Ascending aorta (tissue), 2 donors: ENCODE measurements around the gene AFF3. TPM values are rescaled to one million over a fixed set of nuclear protein-coding genes. Genes with fewer than 3 reads are reported as not detected.

Experiments
- DNase-seq, 2 donors: peaks; one replicate each; pipeline ENCODE4 v3.0.0-alpha.2; 2019; ENCODE audit warnings: low spot score in 2 of 2
- H3K27ac ChIP-seq, 2 donors: fragments of 200-600 bp; sonication (generic); one replicate each; pipeline ENCODE4 v1.5.1; 2016 to 2017; ENCODE audit warnings: mild to moderate bottlenecking in 1 of 2
- H3K27me3 ChIP-seq: fragments of 200-600 bp; sonication (generic); one replicate; pipeline ENCODE4 v1.5.1; 2017
- H3K36me3 ChIP-seq, 2 donors: fragments of 200-600 bp; sonication (generic); one replicate each; pipeline ENCODE4 v1.5.1; 2016
- H3K4me1 ChIP-seq, 2 donors: fragments of 200-600 bp; sonication (generic); one replicate each; pipeline ENCODE4 v1.5.1; 2016 to 2017; ENCODE audit warnings: mild to moderate bottlenecking in 1 of 2
- H3K4me3 ChIP-seq, 2 donors: fragments of 200-600 bp; sonication (generic); one replicate each; pipeline ENCODE4 v1.5.1; 2016 to 2017; ENCODE audit warnings: mild to moderate bottlenecking in 1 of 2
- H3K9me3 ChIP-seq, 2 donors: fragments of 200-600 bp; sonication (generic); one replicate each; pipeline ENCODE4 v1.5.1; 2016
- CTCF ChIP-seq, 3 experiments: fragments of 200-600 bp in 2 of 3; fragments of 450-650 bp in 1 of 3; sonication (generic) in 2 of 3; IDR thresholded peaks; one replicate each; pipeline ENCODE4 v1.5.1; 2016 to 2019; ENCODE audit warnings: antibody characterized with exemption in 3 of 3, mild to moderate bottlenecking in 1 of 3, moderate library complexity in 1 of 3
- intact Hi-C: fragments of 100-400 bp; cut with DNase I; formaldehyde crosslinking; loops from one replicate; pipeline ENCODE4 v1.15.1; 2023
- total RNA-seq: library from RNA; depleted of rRNA; stranded (reverse); fragments of >200 nt; gene quantifications from one replicate; pipeline ENCODE4 v1.1.0, GENCODE V29; 2016

The AFF3 gene
- total RNA-seq, 1 donor from 2014 or later: 7.1 TPM

DNA sequence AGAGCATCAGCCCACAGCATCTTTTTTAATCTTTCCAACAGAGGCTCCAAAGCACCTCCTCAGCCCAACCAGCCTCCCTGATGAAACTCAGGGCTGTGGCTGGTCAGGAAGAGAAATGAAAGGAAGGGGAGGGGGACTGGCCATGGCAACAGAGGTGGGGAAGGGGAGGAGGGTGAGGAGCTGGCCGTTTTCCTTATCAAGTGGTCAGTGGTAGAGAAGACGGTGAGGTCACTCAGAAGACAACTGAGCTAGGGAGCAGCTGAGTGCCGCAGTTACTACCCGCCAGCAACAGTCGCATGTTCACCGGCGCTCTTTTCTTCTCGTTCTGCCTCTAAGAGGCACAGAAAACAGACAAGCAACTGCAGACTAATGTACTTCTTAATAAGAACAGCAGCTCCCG lies 97.4 kb downstream of the AFF3 start:
- intact Hi-C loops: no loop called here
- Histone ChIP-seq H3K4me1 (no peaks in the 10 kb centered on the region), H3K27ac (no peak overlapping the region), H3K9me3 (no peaks in the 10 kb centered on the region), H3K36me3 (no peaks in the 10 kb centered on the region), H3K27me3 (no peaks in the 10 kb centered on the region), H3K4me3 (no peak overlapping the region)
- no peak for DNase-seq
- TF ChIP-seq CTCF (IDR thresholded peaks at IDR 0.05): no peak

DNA sequence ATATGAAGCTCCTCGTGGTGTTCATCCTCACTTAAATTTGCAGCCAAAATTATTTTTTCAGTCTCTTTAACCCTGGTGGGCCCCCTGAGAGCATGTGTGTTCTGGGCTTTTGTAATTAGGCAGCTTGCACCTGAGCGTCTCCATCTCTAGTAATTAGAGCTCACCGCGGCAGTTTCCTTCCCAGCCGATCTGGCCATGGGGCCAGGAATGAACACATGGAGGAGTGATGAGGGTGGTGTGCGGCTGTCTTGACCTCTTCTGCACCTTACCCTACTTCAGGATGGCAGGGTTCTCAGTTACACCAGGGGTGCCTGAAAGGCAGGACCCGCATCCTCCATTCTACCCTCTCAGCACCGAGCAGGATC lies 98.5 kb downstream of the AFF3 start:
- no peaks in the 10 kb centered on the region for H3K27me3 ChIP-seq
- no peak overlapping the region for H3K27ac ChIP-seq
- no peaks in the 10 kb centered on the region for H3K36me3 ChIP-seq
- intact Hi-C loops: no loop called here
- H3K9me3 ChIP-seq: no peaks in the 10 kb centered on the region
- H3K4me1 ChIP-seq: no peaks in the 10 kb centered on the region
- H3K4me3 ChIP-seq: no peak overlapping the region
- no peak for DNase-seq
- TF ChIP-seq CTCF (IDR thresholded peaks at IDR 0.05): no peak

DNA sequence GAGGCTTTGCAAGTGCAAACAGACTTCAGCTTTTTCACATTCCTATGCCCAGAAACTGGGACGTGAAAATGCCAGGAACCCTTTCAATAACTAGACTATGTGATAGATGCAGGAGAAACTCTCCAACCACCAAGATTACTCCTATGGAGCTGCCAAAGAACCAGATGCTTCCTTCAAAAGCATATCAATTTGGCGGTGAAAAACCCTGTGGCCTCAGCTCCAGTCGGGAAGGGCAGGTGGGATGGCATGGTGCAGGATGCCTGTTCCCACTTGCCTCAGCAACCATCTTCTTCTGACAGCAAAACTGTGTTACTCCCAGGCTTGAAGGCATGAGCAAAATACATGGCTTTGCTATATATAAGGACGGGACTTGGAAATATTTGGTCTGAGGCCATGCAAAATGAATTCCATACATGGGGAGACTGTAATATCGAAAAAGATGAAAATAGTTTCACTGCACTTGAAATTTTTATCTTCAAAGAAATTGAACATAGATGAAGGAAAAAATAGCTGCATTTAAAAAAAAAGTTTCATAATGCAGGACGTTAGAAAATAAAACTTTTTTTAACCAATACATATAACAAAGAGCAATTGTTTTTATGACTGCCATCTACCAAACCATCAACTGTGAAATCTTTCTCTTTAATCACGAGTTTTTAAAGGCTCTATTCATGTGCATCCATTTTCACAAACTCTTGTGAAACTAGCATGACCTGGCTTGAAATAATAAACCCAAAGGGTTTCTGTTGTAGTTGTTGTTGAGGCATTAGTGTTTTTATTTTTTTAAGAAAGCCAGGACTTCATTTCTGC lies 99.1 kb downstream of the AFF3 start:
- no peak for TF ChIP-seq CTCF (IDR thresholded peaks at IDR 0.05)
- no peaks in the 10 kb centered on the region for H3K36me3 ChIP-seq
- no peak for DNase-seq
- H3K4me3 ChIP-seq: no peak overlapping the region
- H3K9me3 ChIP-seq: no peaks in the 10 kb centered on the region
- intact Hi-C loops: no loop called here
- H3K27me3 ChIP-seq: no peaks in the 10 kb centered on the region
- H3K27ac ChIP-seq: no peak overlapping the region
- no peaks in the 10 kb centered on the region for H3K4me1 ChIP-seq

GRCh38 chr2:100042562-100042961 lies 99.8 kb downstream of the AFF3 start:
- DNase-seq: no peak
- no peak overlapping the region for H3K27ac ChIP-seq
- no peak for TF ChIP-seq CTCF (IDR thresholded peaks at IDR 0.05)
- intact Hi-C loops: no loop called here
- no peaks in the 10 kb centered on the region for H3K36me3 ChIP-seq
- H3K27me3 ChIP-seq: no peaks in the 10 kb centered on the region
- no peaks in the 10 kb centered on the region for H3K4me1 ChIP-seq
- no peaks in the 10 kb centered on the region for H3K9me3 ChIP-seq
- H3K4me3 ChIP-seq: no peak overlapping the region

GRCh38 chr2:100041946-100042345 lies 100.4 kb downstream of the AFF3 start:
- Histone ChIP-seq H3K36me3 (no peaks in the 10 kb centered on the region), H3K9me3 (no peaks in the 10 kb centered on the region), H3K27ac (no peak overlapping the region), H3K4me3 (no peak overlapping the region), H3K27me3 (no peaks in the 10 kb centered on the region), H3K4me1 (no peaks in the 10 kb centered on the region)
- TF ChIP-seq CTCF (IDR thresholded peaks at IDR 0.05): no peak
- intact Hi-C loops: no loop called here
- DNase-seq: no peak

DNA sequence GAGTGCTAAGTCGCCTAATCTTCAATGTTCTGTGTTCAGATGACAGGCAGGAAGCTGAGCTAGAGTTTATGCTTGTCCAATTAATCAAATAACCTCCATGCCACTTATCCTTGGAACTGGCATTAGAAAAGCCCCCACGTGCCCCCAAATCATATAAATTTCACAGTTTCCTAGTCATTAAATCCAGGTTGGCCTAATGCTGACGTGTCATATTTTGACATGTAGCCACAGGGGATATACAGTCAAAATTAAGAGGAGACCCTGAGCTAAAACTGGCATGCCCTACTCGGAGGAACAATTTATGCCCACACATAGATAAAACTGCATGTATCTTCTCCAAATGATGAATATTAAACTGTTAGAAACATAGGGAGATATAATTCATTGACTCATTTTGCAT lies 101.0 kb downstream of the AFF3 start:
- H3K4me3 ChIP-seq: no peak overlapping the region
- intact Hi-C loops: no loop called here

More for the DNA sequence above, 101.0 kb downstream of the AFF3 start:
- H3K27me3 ChIP-seq: no peaks in the 10 kb centered on the region
- H3K9me3 ChIP-seq: no peaks in the 10 kb centered on the region
- no peak for DNase-seq
- no peak for TF ChIP-seq CTCF (IDR thresholded peaks at IDR 0.05)
- H3K4me1 ChIP-seq: no peaks in the 10 kb centered on the region
- no peak overlapping the region for H3K27ac ChIP-seq
- no peaks in the 10 kb centered on the region for H3K36me3 ChIP-seq
